Peyer's patch (tissue), 4 donors: ENCODE data around the gene PATJ.

Experiments
- POLR2A ChIP-seq, 2 donors: fragments of 450-650 bp; IDR thresholded peaks; one replicate each; pipeline ENCODE4 v1.5.1; 2017; ENCODE audit warnings: antibody characterized with exemption in 2 of 2, mild to moderate bottlenecking in 2 of 2, moderate library complexity in 2 of 2
- TF ChIP-seq, protein P1 (sequence below), 6 experiments: fragments of 450-650 bp in 4 of 6; fragments of 200-600 bp in 2 of 6; sonication (generic) in 1 of 6; IDR thresholded peaks; one replicate each; pipeline ENCODE4 v1.5.1; 2017 to 2019; ENCODE audit warnings: antibody characterized with exemption in 6 of 6, mild to moderate bottlenecking in 3 of 6, moderate library complexity in 1 of 6

DNA sequence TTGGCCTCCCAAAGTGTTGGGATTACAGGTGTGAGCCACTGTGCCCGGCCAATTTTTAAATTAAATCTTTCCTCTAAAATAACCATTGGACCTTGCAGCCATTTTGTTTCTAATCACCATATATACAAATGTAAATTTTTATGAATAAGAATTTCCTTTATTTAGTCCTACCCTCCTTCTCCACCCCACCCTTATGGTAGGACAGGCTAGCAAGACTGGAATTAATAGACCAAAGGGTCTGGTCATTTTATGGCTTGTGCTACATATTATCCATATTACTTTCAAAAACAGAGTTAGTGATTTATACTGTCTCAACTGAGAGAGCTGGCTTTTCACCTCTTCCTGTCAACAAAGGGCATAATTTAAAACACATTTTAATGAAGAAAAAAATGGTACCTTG lies 478.9 kb downstream of the PATJ start:
- TF ChIP-seq POLR2A (IDR thresholded peaks at IDR 0.05): no peak
- TF ChIP-seq, protein P1, sequence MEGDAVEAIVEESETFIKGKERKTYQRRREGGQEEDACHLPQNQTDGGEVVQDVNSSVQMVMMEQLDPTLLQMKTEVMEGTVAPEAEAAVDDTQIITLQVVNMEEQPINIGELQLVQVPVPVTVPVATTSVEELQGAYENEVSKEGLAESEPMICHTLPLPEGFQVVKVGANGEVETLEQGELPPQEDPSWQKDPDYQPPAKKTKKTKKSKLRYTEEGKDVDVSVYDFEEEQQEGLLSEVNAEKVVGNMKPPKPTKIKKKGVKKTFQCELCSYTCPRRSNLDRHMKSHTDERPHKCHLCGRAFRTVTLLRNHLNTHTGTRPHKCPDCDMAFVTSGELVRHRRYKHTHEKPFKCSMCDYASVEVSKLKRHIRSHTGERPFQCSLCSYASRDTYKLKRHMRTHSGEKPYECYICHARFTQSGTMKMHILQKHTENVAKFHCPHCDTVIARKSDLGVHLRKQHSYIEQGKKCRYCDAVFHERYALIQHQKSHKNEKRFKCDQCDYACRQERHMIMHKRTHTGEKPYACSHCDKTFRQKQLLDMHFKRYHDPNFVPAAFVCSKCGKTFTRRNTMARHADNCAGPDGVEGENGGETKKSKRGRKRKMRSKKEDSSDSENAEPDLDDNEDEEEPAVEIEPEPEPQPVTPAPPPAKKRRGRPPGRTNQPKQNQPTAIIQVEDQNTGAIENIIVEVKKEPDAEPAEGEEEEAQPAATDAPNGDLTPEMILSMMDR (IDR thresholded peaks at IDR 0.05): no peak
